K562 (cell line): Measurements from ENCODE around the gene KIAA0825.

Source experiments
- CTCF ChIP-seq, 3 experiments: IDR thresholded peaks in 2 of 3; conservative IDR thresholded peaks in 1 of 3; 2 replicates each; pipeline ENCODE4 v1.5.1; 2011 to 2012; ENCODE audit warnings: low read length in 3 of 3, mild to moderate bottlenecking in 3 of 3, control low read depth in 2 of 3, improper control_type of control experiment in 1 of 3, inconsistent platforms in 1 of 3, low read depth in 1 of 3, mixed read lengths in 1 of 3, moderate library complexity in 1 of 3; ENCODE audit not compliant: insufficient read depth in 2 of 3
- ESRRA ChIP-seq: fragments of 450-650 bp; IDR thresholded peaks from 2 replicates; pipeline ENCODE4 v1.6.1; 2014; ENCODE audit warnings: low read depth, mild to moderate bottlenecking, moderate library complexity, borderline replicate concordance
- GABPA ChIP-seq: fragments of 200-800 bp; sonication (Bioruptor generic); conservative IDR thresholded peaks from 2 replicates; pipeline ENCODE4 v1.6.1; 2016; ENCODE audit warnings: low read depth, missing genetic modification characterization, missing compliant biosample characterization
- HDAC2 ChIP-seq: fragments of 450-650 bp; IDR thresholded peaks from 2 replicates; pipeline ENCODE4 v1.6.1; 2016; ENCODE audit warnings: mild to moderate bottlenecking

- TF ChIP-seq HDAC2, result no peak
- TF ChIP-seq ESRRA, result no peak
- no peak for TF ChIP-seq CTCF (IDR thresholded peaks at IDR 0.05 in 2 of 3, conservative IDR thresholded peaks at IDR 0.05 in 1 of 3; ENCODE audit: insufficient read depth in 2 of 3, low read depth in 1 of 3, low read length in 3 of 3)
- TF ChIP-seq GABPA (tag), result no peak
Measured at GRCh38 chr5:94595281-94595840, 23.0 kb downstream of the KIAA0825 start.
